HUES6 (cell line): ENCODE measurements around the gene SETD3.

Source experiments
- H3K27ac ChIP-seq: 2 replicates; pipeline ENCODE4 v1.7.0; 2013; ENCODE audit warnings: low read depth, mild to moderate bottlenecking, low read length, inconsistent platforms
- H3K27me3 ChIP-seq: 2 replicates; pipeline ENCODE4 v1.6.1; 2013; ENCODE audit warnings: low read length; ENCODE audit not compliant: control insufficient read depth, insufficient read depth
- H3K36me3 ChIP-seq: 2 replicates; pipeline ENCODE4 v1.6.1; 2013; ENCODE audit warnings: low read length; ENCODE audit not compliant: control insufficient read depth, insufficient read depth
- H3K4me1 ChIP-seq: 2 replicates; pipeline ENCODE4 v1.6.1; 2013; ENCODE audit warnings: low read length; ENCODE audit not compliant: control insufficient read depth, insufficient read depth
- H3K4me3 ChIP-seq: 2 replicates; pipeline ENCODE4 v1.5.1; 2013; ENCODE audit warnings: low read depth, low read length
- H3K9ac ChIP-seq: one replicate; pipeline ENCODE4 v1.6.1; 2013; ENCODE audit warnings: mild to moderate bottlenecking, low read length
- H3K9me3 ChIP-seq: 2 replicates; pipeline ENCODE4 v1.6.1; 2013; ENCODE audit warnings: low read depth, low read length; ENCODE audit not compliant: control insufficient read depth, insufficient read depth

The SETD3 gene

GRCh38 chr14:99468081-99468480 lies 12.6 kb downstream of the SETD3 start:
- peaks cover 15% of the 10 kb centered on the region for H3K36me3 ChIP-seq
- H3K9me3 ChIP-seq = no peaks in the 10 kb centered on the region
- H3K27me3 ChIP-seq = no peaks in the 10 kb centered on the region
- peaks cover 7% of the 10 kb centered on the region for H3K4me1 ChIP-seq
- no peak overlapping the region for H3K9ac ChIP-seq
- no peak overlapping the region for H3K27ac ChIP-seq
- H3K4me3 ChIP-seq = no peak overlapping the region

GRCh38 chr14:99467336-99468078 lies 13.2 kb downstream of the SETD3 start:
- H3K27me3 ChIP-seq = no peaks in the 10 kb centered on the region
- H3K4me1 ChIP-seq = peaks cover 10% of the 10 kb centered on the region
- no peak overlapping the region for H3K27ac ChIP-seq
- no peak overlapping the region for H3K9ac ChIP-seq
- H3K9me3 ChIP-seq = no peaks in the 10 kb centered on the region
- peaks cover 20% of the 10 kb centered on the region for H3K36me3 ChIP-seq
- no peak overlapping the region for H3K4me3 ChIP-seq

DNA sequence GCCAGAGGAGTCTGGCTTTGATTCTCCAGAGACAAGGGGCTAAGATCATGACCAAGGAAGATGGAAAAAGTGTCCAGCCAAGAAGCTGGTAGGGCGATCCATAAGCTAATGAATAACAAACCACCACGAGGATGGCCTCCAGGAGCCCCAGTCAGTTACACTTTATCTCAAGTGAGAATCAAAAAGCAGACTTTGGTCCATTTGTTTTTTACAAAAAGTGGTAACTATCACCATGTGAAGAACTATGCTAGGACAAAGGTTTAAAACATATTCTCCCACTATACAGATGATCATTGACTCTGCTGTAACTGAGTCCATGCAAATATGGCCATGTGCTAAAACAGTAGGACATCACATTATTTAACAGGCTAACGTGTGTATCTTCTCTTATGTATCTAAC lies 13.9 kb downstream of the SETD3 start:
- Histone ChIP-seq H3K36me3 (peaks cover 23% of the 10 kb centered on the region), H3K9ac (no peak overlapping the region), H3K27me3 (no peaks in the 10 kb centered on the region), H3K4me1 (peaks cover 16% of the 10 kb centered on the region), H3K27ac (no peak overlapping the region), H3K9me3 (no peaks in the 10 kb centered on the region), H3K4me3 (no peak overlapping the region)

GRCh38 chr14:99465288-99465687 lies 15.4 kb downstream of the SETD3 start:
- no peak overlapping the region for H3K9ac ChIP-seq
- H3K4me1 ChIP-seq = peaks cover 22% of the 10 kb centered on the region
- peaks cover 34% of the 10 kb centered on the region for H3K36me3 ChIP-seq
- no peaks in the 10 kb centered on the region for H3K9me3 ChIP-seq
- no peak overlapping the region for H3K27ac ChIP-seq
- no peaks in the 10 kb centered on the region for H3K27me3 ChIP-seq
- no peak overlapping the region for H3K4me3 ChIP-seq

- H3K27me3 ChIP-seq = no peaks in the 10 kb centered on the region
- H3K27ac ChIP-seq = no peak overlapping the region
- H3K9ac ChIP-seq = no peak overlapping the region
- H3K4me1 ChIP-seq = peaks cover 22% of the 10 kb centered on the region
- peaks cover 43% of the 10 kb centered on the region for H3K36me3 ChIP-seq
- no peaks in the 10 kb centered on the region for H3K9me3 ChIP-seq
- no peak overlapping the region for H3K4me3 ChIP-seq
These were observed 16.7 kb downstream of the SETD3 start for GRCh38 chr14:99463974-99464373.

DNA sequence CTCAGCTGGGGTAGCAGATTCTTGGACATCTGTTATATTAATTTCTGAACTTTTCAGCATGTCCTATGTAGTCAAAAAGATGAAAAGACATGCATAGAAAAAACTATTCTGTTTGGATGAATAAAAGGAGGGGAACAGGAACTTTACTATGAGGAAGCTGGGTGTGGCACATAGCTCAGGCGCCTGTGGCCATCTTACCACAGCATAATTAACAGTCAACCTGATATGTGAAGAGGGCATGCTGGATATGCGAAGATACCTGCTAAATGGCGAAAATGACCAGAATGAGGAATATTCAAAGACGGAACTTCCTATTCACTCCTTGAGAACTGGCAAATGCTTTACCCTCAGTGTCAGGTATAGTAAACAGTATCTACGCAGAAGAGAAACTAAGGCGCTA lies 18.4 kb downstream of the SETD3 start:
- no peak overlapping the region for H3K4me3 ChIP-seq
- no peaks in the 10 kb centered on the region for H3K27me3 ChIP-seq
- H3K9me3 ChIP-seq = no peaks in the 10 kb centered on the region
- no peak overlapping the region for H3K9ac ChIP-seq
- H3K36me3 ChIP-seq = peaks cover 59% of the 10 kb centered on the region
- no peak overlapping the region for H3K27ac ChIP-seq
- peaks cover 22% of the 10 kb centered on the region for H3K4me1 ChIP-seq

DNA sequence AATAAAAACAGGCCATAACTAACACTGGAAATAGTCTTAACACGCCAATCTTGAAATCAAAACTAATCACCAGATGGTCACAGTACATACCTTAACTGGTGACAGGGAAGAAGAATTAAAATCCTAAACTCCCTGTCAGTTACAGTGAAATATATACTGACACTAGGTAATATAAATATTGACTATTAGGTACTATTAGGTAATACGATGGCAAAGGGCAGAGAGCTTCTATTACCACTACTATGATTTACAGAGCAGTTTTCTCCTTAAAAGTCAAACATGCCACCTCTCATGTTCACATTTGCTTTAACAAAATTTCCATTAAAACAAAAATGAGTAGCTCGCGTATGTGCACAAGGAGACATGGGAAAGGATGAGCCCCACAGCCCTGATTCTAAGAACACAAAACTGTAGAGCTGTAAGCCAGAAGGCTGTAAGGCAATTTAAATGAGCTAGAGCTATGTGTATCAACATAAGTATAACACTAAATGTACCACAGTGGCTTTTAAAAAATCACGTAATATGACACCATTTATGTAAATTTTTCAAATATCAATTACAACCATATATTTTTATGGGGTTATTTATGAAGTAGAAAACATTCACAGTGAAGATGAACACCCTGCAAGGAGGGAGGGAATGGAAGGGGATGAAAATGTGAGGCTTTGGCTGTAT lies 19.1 kb downstream of the SETD3 start:
- H3K27ac ChIP-seq = no peak overlapping the region
- H3K36me3 ChIP-seq = peaks cover 65% of the 10 kb centered on the region

GRCh38 chr14:99460793-99461192 lies 19.9 kb downstream of the SETD3 start:
- Histone ChIP-seq H3K36me3 (peaks cover 73% of the 10 kb centered on the region), H3K9me3 (no peaks in the 10 kb centered on the region), H3K27ac (no peak overlapping the region), H3K4me1 (peaks cover 22% of the 10 kb centered on the region), H3K4me3 (no peak overlapping the region), H3K9ac (no peak overlapping the region), H3K27me3 (no peaks in the 10 kb centered on the region)

More for the DNA sequence above, 19.1 kb downstream of the SETD3 start:
- H3K9me3 ChIP-seq = no peaks in the 10 kb centered on the region
- no peak overlapping the region for H3K9ac ChIP-seq
- H3K4me1 ChIP-seq = peaks cover 22% of the 10 kb centered on the region
- H3K4me3 ChIP-seq = no peak overlapping the region
- no peaks in the 10 kb centered on the region for H3K27me3 ChIP-seq

DNA sequence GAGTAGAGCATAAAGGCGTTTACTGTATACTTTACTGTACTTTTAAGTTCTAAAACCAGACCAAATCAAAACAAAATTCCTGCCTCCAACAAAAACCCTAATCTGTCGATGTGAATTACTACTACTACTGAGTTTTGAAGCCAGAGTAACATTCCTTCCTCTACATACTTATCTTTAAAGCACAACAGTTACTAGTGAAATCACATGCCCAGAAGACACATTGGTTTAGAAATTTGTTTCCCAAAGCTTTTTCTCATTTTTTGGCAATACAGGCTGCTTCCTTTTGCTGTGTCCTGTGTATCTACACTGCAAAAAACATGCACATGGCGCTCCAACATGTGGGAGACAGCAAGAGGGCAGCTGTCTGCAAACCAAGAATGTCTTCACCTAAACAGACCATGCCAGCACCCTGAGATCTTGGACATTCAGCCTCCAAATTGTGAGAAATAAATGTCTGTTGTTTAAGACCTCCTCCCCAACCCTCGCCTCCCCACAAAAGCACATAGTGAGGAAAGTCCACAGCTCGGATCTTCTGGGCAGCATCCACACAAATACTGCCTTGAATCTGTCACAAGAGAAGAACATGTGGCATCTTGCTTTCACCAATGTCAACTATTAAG lies 21.1 kb downstream of the SETD3 start:
- Histone ChIP-seq H3K9ac (no peak overlapping the region), H3K27me3 (no peaks in the 10 kb centered on the region), H3K27ac (no peak overlapping the region), H3K4me3 (no peak overlapping the region), H3K36me3 (peaks cover 67% of the 10 kb centered on the region), H3K9me3 (no peaks in the 10 kb centered on the region), H3K4me1 (peaks cover 22% of the 10 kb centered on the region)

DNA sequence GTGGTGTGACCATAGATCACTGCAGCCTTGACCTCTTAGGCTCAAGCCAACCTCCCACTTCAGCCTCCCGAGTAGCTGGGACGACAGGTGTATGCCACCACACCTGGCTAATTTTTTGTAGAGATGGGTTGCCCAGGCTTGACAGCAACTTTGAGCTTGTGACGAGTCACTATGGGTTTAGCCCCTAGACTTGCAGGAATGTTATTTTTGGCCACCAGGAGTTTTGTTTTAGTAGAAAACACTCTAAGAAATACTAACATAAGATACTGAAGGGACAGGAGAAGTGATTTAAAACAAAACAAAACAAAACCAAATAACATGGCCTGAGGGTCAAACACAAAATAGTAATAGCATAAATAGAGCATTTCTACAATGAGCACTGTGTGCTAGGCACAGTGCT lies 26.4 kb downstream of the SETD3 start:
- no peak overlapping the region for H3K27ac ChIP-seq
- H3K4me3 ChIP-seq = no peak overlapping the region
- no peaks in the 10 kb centered on the region for H3K9me3 ChIP-seq
- H3K36me3 ChIP-seq = peaks cover 66% of the 10 kb centered on the region
- H3K9ac ChIP-seq = no peak overlapping the region
- H3K4me1 ChIP-seq = no peaks in the 10 kb centered on the region
- no peaks in the 10 kb centered on the region for H3K27me3 ChIP-seq

DNA sequence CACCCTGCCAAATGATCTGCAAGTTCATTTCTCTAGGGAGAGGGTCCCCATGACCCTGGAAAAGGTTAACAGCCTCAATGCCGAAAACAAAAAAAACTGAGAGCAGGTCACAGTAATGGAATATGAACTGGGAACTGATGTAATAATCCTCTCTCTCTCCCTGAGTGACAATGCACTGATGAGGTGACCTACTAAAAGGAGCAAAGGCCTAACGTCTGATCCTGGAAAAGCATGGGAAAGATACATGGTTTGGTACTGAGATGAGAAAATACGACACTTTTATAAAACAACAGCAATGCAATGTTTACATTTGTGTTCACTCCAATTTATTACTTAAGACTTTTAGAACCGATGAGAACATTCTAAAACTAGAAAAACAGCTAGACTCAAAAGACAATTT lies 27.7 kb downstream of the SETD3 start:
- H3K27ac ChIP-seq = no peak overlapping the region
- no peaks in the 10 kb centered on the region for H3K4me1 ChIP-seq
- peaks cover 66% of the 10 kb centered on the region for H3K36me3 ChIP-seq
- H3K27me3 ChIP-seq = no peaks in the 10 kb centered on the region
- H3K9ac ChIP-seq = no peak overlapping the region
- H3K9me3 ChIP-seq = no peaks in the 10 kb centered on the region
- H3K4me3 ChIP-seq = no peak overlapping the region
